Activated CD4-positive, alpha-beta T cell treated with anti-CD3 and anti-CD28 coated beads for 36 hours (primary cell): ENCODE data around the gene RHBDF1. TPM values are rescaled to one million over a fixed set of nuclear protein-coding genes. Genes with fewer than 3 reads are reported as not detected.

ENCODE experiments used
- ATAC-seq: fragments of 200-7000 bp; cut with Tn5 transposase; one replicate; pipeline ENCODE4 v1.10.0; 2021; ENCODE audit warnings: mild to moderate bottlenecking, moderate library complexity
- CTCF ChIA-PET: fragments of 350-600 bp; sonication (Branson Sonifier 250); formaldehyde crosslinking; loops from one replicate; lab custom pipeline; 2021; ENCODE audit warnings: antibody characterized with exemption; lab: Charles Lee
- POLR2A ChIA-PET: fragments of 350-600 bp; sonication (Branson Sonifier 250); formaldehyde crosslinking; loops from one replicate; lab custom pipeline; 2021; ENCODE audit warnings: antibody characterized with exemption, inconsistent platforms; lab: Charles Lee
- DNase-seq: peaks from one replicate; pipeline ENCODE4 v3.0.0-alpha.2; 2020
- H3K27ac Mint-ChIP-seq: one replicate; pipeline ENCODE4 v1.8.0; 2021; ENCODE audit warnings: mixed read lengths
- H3K27me3 Mint-ChIP-seq: one replicate; pipeline ENCODE4 v1.8.0; 2021; ENCODE audit warnings: mixed read lengths
- H3K36me3 Mint-ChIP-seq: one replicate; pipeline ENCODE4 v1.8.0; 2021; ENCODE audit warnings: low read depth, mixed read lengths
- H3K4me1 Mint-ChIP-seq: one replicate; pipeline ENCODE4 v1.8.0; 2021; ENCODE audit warnings: mixed read lengths
- H3K4me3 Mint-ChIP-seq: one replicate; pipeline ENCODE4 v1.8.0; 2021; ENCODE audit warnings: mild to moderate bottlenecking, moderate library complexity, mixed read lengths
- H3K9me3 Mint-ChIP-seq: one replicate; pipeline ENCODE4 v1.8.0; 2021; ENCODE audit warnings: low read depth, mixed read lengths
- intact Hi-C, 2 experiments: fragments of 100-400 bp; cut with DNase I in 1 of 2; cut with micrococcal nuclease in 1 of 2; formaldehyde crosslinking; loops; one replicate each; pipeline versions ENCODE4 v1.14.2 to v1.15.1; 2022 to 2024; cut with DNase I, micrococcal nuclease
- total RNA-seq, 2 experiments: library from RNA; stranded (reverse); gene quantifications; one replicate each; pipeline ENCODE4 v1.2.3, GENCODE V29; 2021

The RHBDF1 gene
- total RNA-seq, 2 experiments from 2014 or later, result 0.40 TPM; not detected in 1

DNA sequence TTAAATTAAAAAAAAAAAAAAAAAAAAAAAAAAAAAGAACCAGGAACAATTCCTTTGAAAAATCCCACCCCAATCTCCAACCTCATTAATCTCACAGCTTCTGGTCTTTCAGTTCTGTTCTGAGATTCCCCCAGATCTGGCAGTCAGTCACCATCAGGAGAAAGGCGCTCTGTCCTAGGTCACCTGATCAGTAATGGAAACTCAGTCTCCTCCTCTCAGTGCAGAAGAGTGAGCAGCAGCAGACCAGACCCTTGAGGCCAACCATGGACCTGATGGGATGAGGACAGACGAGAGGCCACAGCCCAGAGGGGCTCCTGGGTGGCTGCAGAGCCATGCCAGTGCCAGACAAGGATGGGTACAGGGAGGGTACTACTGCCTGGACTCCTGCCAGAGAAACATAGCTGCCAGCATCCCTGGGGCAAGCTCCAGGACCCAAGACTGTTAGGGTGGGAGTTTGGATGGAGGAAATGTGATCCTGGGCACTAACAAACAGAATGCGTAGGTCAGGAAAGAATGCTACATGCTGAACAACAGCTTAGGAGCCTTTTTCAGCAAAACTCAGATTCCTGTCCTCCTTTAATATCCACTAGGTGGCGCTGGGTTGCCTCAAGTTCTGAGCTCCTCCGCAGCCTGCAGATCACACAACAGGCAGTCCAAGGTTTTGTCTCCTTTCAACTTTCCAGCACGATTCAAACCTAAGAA, 34.3 kb upstream of the RHBDF1 start:
- H3K27me3 Mint-ChIP-seq, result no peaks in the 10 kb centered on the region
- peak; percentile 81 for ATAC-seq
- POLR2A ChIA-PET, result interaction anchor here (0.7 to 1.1 kb wide), 3 partner anchors 22 to 256 kb away, joined by 3 to 4 read pairs (median 4); no protein-coding TSS in a partner anchor

GRCh38 chr16:105521-105920, 33.1 kb upstream of the RHBDF1 start:
- Mint-ChIP-seq H3K27ac (no peak overlapping the region), H3K4me3 (no peak overlapping the region), H3K9me3 (no peaks in the 10 kb centered on the region), H3K27me3 (no peaks in the 10 kb centered on the region), H3K36me3 (peaks cover 27% of the 10 kb centered on the region), H3K4me1 (no peaks in the 10 kb centered on the region)
- ChIA-PET CTCF (interaction anchor here (0.8 to 4.4 kb wide), 8 partner anchors 9 to 257 kb away, joined by 3 to 59 read pairs (median 6); no protein-coding TSS in a partner anchor), POLR2A (interaction anchor here (0.6 kb wide), 1 partner anchor 12 kb away, joined by 3 read pairs; no protein-coding TSS in a partner anchor)
- DNase-seq (no peak), ATAC-seq (no peak)
- intact Hi-C loops, result no loop called here

More for the DNA sequence above, 34.3 kb upstream of the RHBDF1 start:
- Mint-ChIP-seq H3K4me3 (no peak overlapping the region), H3K4me1 (no peaks in the 10 kb centered on the region), H3K27ac (no peak overlapping the region), H3K36me3 (peaks cover 27% of the 10 kb centered on the region), H3K9me3 (no peaks in the 10 kb centered on the region)
- peak; percentile 72 for DNase-seq
- intact Hi-C loops, result loop anchor here (1.0 to 2.0 kb wide), 3 partner anchors 75 to 256 kb away; no protein-coding TSS in a partner anchor
- CTCF ChIA-PET, result interaction anchor here (0.6 to 4.4 kb wide), 42 partner anchors 9 to 255 kb away, joined by 3 to 59 read pairs (median 5); partner anchors contain the start of genes HBM, HBQ1 and POLR3K

- H3K4me3 Mint-ChIP-seq, result no peak overlapping the region
- no peaks in the 10 kb centered on the region for H3K9me3 Mint-ChIP-seq
- CTCF ChIA-PET, result interaction anchor here (0.5 to 2.5 kb wide), 8 partner anchors 14 to 257 kb away, joined by 3 to 11 read pairs (median 3); no protein-coding TSS in a partner anchor
- ATAC-seq (no peak), DNase-seq (no peak)
- H3K27me3 Mint-ChIP-seq, result no peaks in the 10 kb centered on the region
- H3K4me1 Mint-ChIP-seq, result no peaks in the 10 kb centered on the region
- intact Hi-C loops, result no loop called here
- H3K27ac Mint-ChIP-seq, result no peak overlapping the region
- POLR2A ChIA-PET, result no interaction called here
- H3K36me3 Mint-ChIP-seq, result peaks cover 32% of the 10 kb centered on the region
Measured at GRCh38 chr16:104928-105327, 32.5 kb upstream of the RHBDF1 start.

GRCh38 chr16:104355-104754, 31.9 kb upstream of the RHBDF1 start:
- no peaks in the 10 kb centered on the region for H3K9me3 Mint-ChIP-seq
- no peak overlapping the region for H3K27ac Mint-ChIP-seq
- peaks cover 27% of the 10 kb centered on the region for H3K36me3 Mint-ChIP-seq
- H3K4me3 Mint-ChIP-seq, result no peak overlapping the region
- ATAC-seq, result no peak
- POLR2A ChIA-PET, result no interaction called here
- no peaks in the 10 kb centered on the region for H3K4me1 Mint-ChIP-seq
- no peaks in the 10 kb centered on the region for H3K27me3 Mint-ChIP-seq
- intact Hi-C loops, result no loop called here
- no peak for DNase-seq
- CTCF ChIA-PET, result interaction anchor here (0.6 to 2.0 kb wide), 7 partner anchors 18 to 251 kb away, joined by 3 to 11 read pairs (median 3); no protein-coding TSS in a partner anchor

GRCh38 chr16:102060-102855, 29.8 kb upstream of the RHBDF1 start:
- Mint-ChIP-seq H3K27ac (no peak overlapping the region), H3K4me3 (no peak overlapping the region), H3K9me3 (no peaks in the 10 kb centered on the region), H3K4me1 (no peaks in the 10 kb centered on the region), H3K36me3 (peaks cover 28% of the 10 kb centered on the region), H3K27me3 (no peaks in the 10 kb centered on the region)
- intact Hi-C loops, result no loop called here
- ChIA-PET POLR2A (no interaction called here), CTCF (interaction anchor here (0.7 kb wide), 1 partner anchor 57 kb away, joined by 3 read pairs; no protein-coding TSS in a partner anchor)
- DNase-seq (no peak), ATAC-seq (no peak)

DNA sequence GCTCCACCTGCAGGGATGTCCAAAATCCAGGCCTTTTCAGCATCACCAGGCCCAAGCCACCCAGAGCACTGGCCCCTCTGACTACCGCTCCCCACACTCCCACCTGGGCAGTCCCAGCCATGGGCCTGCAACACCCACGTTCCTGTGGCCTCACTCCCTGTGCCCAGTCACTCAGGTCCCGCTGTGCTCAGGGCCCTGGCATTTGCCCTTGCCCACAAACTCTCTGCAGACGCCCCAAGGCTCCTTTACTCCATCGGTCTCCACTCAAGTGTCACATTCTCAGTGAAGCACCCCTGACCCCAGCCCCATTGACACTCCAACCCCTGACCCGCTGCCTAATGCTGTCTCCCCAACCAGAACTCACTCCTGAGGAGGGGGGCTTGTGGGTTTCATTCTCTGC, 29.2 kb upstream of the RHBDF1 start:
- intact Hi-C loops, result no loop called here
- Mint-ChIP-seq H3K27me3 (no peaks in the 10 kb centered on the region), H3K36me3 (peaks cover 30% of the 10 kb centered on the region), H3K4me3 (no peak overlapping the region), H3K27ac (no peak overlapping the region), H3K9me3 (no peaks in the 10 kb centered on the region), H3K4me1 (no peaks in the 10 kb centered on the region)
- POLR2A ChIA-PET, result no interaction called here
- DNase-seq (no peak), ATAC-seq (no peak)
- CTCF ChIA-PET, result interaction anchor here (0.7 kb wide), 1 partner anchor 57 kb away, joined by 3 read pairs; no protein-coding TSS in a partner anchor

DNA sequence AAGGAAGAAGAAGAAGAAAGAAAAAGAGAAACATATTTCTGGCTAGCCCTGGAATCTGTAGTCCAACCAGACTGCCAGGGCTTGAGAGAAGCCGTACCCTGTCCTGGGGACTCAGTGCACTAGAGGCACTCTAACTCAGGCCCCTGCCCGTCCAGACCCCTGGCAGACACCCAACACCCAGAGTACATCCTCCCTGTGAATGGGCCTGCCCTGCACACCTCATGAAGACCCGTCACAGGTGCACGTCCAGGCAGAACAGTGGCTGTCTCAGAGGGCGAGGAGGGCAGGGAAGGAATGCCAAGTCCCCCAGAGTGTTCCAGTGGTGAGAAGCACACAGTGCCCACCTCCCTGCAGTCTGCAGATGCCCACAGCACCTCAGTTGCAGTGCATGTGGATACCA, 28.6 kb upstream of the RHBDF1 start:
- CTCF ChIA-PET, result no interaction called here
- intact Hi-C loops, result no loop called here
- POLR2A ChIA-PET, result no interaction called here
- no peaks in the 10 kb centered on the region for H3K27me3 Mint-ChIP-seq
- peaks cover 29% of the 10 kb centered on the region for H3K36me3 Mint-ChIP-seq
- H3K4me1 Mint-ChIP-seq, result no peaks in the 10 kb centered on the region
- H3K27ac Mint-ChIP-seq, result no peak overlapping the region
- DNase-seq, result no peak
- H3K4me3 Mint-ChIP-seq, result no peak overlapping the region
- no peak for ATAC-seq
- no peaks in the 10 kb centered on the region for H3K9me3 Mint-ChIP-seq

GRCh38 chr16:97822-98221, 25.4 kb upstream of the RHBDF1 start:
- DNase-seq (no peak), ATAC-seq (no peak)
- ChIA-PET CTCF (interaction anchor here (0.6 to 10.8 kb wide), 12 partner anchors 10 to 265 kb away, joined by 3 to 214 read pairs (median 5); partner anchors contain the start of genes MPG and RHBDF1), POLR2A (no interaction called here)
- Mint-ChIP-seq H3K9me3 (no peaks in the 10 kb centered on the region), H3K36me3 (peaks cover 14% of the 10 kb centered on the region), H3K27me3 (no peaks in the 10 kb centered on the region), H3K4me1 (no peaks in the 10 kb centered on the region), H3K4me3 (no peak overlapping the region), H3K27ac (no peak overlapping the region)
- intact Hi-C loops, result loop anchor here (1.0 kb wide), 2 partner anchors 33 to 45 kb away; partner anchors contain the start of genes POLR3K (in 1 of the 2) and SNRNP25 (in 1 of the 2)

DNA sequence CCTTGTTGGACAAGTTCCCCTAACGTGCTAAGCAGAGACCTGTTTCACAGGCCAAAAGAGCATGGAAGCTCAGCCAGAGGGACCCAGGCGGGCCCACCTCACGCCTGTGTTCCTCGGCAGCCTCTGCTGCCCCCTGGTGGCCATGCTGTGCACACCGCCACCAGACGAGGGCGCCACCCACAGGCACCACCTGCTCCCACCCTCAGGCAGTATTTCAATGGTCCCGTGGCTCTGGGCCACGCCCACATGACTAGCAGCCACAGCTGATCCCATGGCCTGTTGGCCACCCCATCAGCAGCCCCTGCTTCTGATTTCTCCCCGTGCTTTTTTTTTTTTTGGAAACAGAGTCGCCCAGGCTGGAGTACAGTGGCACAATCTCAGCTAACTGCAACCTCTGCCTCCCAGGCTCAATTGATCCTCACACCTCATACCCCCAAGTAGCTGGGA, 24.5 kb upstream of the RHBDF1 start:
- Mint-ChIP-seq H3K4me1 (no peaks in the 10 kb centered on the region), H3K27me3 (no peaks in the 10 kb centered on the region), H3K36me3 (peaks cover 10% of the 10 kb centered on the region), H3K9me3 (no peaks in the 10 kb centered on the region), H3K4me3 (no peak overlapping the region), H3K27ac (no peak overlapping the region)
- POLR2A ChIA-PET, result interaction anchor here (1.3 kb wide), 1 partner anchor 32 kb away, joined by 3 read pairs; no protein-coding TSS in a partner anchor
- peak; percentile 99 for ATAC-seq
- intact Hi-C loops, result loop anchor here (1.0 kb wide), 2 partner anchors 32 to 44 kb away; partner anchors contain the start of genes POLR3K (in 1 of the 2) and SNRNP25 (in 1 of the 2)
- peak; percentile 94 for DNase-seq
- CTCF ChIA-PET, result interaction anchor here (0.6 to 10.8 kb wide), 24 partner anchors 10 to 454 kb away, joined by 3 to 214 read pairs (median 4); partner anchors contain the start of genes FAM234A, HBQ1, MPG and POLR3K

GRCh38 chr16:94918-95265, 22.5 kb upstream of the RHBDF1 start:
- H3K9me3 Mint-ChIP-seq, result no peaks in the 10 kb centered on the region
- POLR2A ChIA-PET, result no interaction called here
- CTCF ChIA-PET, result interaction anchor here (0.9 to 10.8 kb wide), 3 partner anchors 13 to 87 kb away, joined by 5 to 214 read pairs (median 59); partner anchors contain the start of gene RHBDF1

More at GRCh38 chr16:94918-95265, 22.5 kb upstream of the RHBDF1 start:
- H3K4me1 Mint-ChIP-seq, result no peaks in the 10 kb centered on the region
- no peak overlapping the region for H3K4me3 Mint-ChIP-seq
- H3K36me3 Mint-ChIP-seq, result peaks cover 10% of the 10 kb centered on the region
- DNase-seq, result no peak
- H3K27me3 Mint-ChIP-seq, result no peaks in the 10 kb centered on the region
- no peak for ATAC-seq
- H3K27ac Mint-ChIP-seq, result no peak overlapping the region
- intact Hi-C loops, result no loop called here
